Endodermal cell (in vitro differentiated cells): ENCODE results near the gene GARS1. TPM values are rescaled to one million over a fixed set of nuclear protein-coding genes. Genes with fewer than 3 reads are reported as not detected.

Experiments used
- DNase-seq: peaks from one replicate; pipeline ENCODE4 v3.0.0-alpha.2; 2017
- H3K27ac ChIP-seq: 2 replicates; pipeline ENCODE4 v1.5.1; 2013; ENCODE audit warnings: mild to moderate bottlenecking, low read depth, low read length, moderate library complexity
- H3K27me3 ChIP-seq: 2 replicates; pipeline ENCODE4 v1.6.1; 2013; ENCODE audit warnings: mild to moderate bottlenecking, low read length, moderate library complexity; ENCODE audit not compliant: insufficient read depth, control insufficient read depth, poor library complexity, severe bottlenecking
- H3K36me3 ChIP-seq: 2 replicates; pipeline ENCODE4 v1.7.0; 2013; ENCODE audit warnings: mild to moderate bottlenecking, low read length, moderate library complexity; ENCODE audit not compliant: control insufficient read depth, insufficient read depth
- H3K4me1 ChIP-seq: one replicate; pipeline ENCODE4 v1.7.0; 2013; ENCODE audit warnings: low read length; ENCODE audit not compliant: control insufficient read depth, insufficient read depth
- H3K4me3 ChIP-seq: 2 replicates; pipeline ENCODE4 v1.5.1; 2013; ENCODE audit warnings: mild to moderate bottlenecking, low read length, moderate library complexity
- H3K9ac ChIP-seq: 2 replicates; pipeline ENCODE4 v1.6.1; 2013; ENCODE audit warnings: mild to moderate bottlenecking, low read length, moderate library complexity; ENCODE audit not compliant: poor library complexity, severe bottlenecking; ENCODE audit errors: extremely low read depth
- H3K9me3 ChIP-seq: 2 replicates; pipeline ENCODE4 v1.6.1; 2013; ENCODE audit warnings: mild to moderate bottlenecking, low read length, moderate library complexity; ENCODE audit not compliant: control insufficient read depth
- H3K27ac Mint-ChIP-seq: 2 replicates; pipeline ENCODE4 v1.8.0; 2020; ENCODE audit warnings: mixed read lengths
- H3K27me3 Mint-ChIP-seq: 2 replicates; pipeline ENCODE4 v1.8.0; 2021; ENCODE audit warnings: mild to moderate bottlenecking, mixed read lengths; ENCODE audit not compliant: insufficient read depth
- H3K36me3 Mint-ChIP-seq: 2 replicates; pipeline ENCODE4 v1.8.0; 2020; ENCODE audit warnings: low read depth, mixed read lengths
- H3K4me1 Mint-ChIP-seq: 2 replicates; pipeline ENCODE4 v1.8.0; 2020; ENCODE audit warnings: mixed read lengths
- H3K4me3 Mint-ChIP-seq: 2 replicates; pipeline ENCODE4 v1.8.0; 2020; ENCODE audit warnings: mild to moderate bottlenecking, moderate library complexity, mixed read lengths
- H3K9me3 Mint-ChIP-seq: 2 replicates; pipeline ENCODE4 v1.8.0; 2020; ENCODE audit warnings: mild to moderate bottlenecking, mixed read lengths
- CTCF ChIP-seq: fragments of 200-600 bp; sonication (generic); conservative IDR thresholded peaks from 2 replicates; pipeline ENCODE4 v1.5.0; 2021; ENCODE audit warnings: antibody characterized with exemption, mild to moderate bottlenecking
- WGBS, 2 experiments: methylation state at CpG; one replicate each; pipeline versions ENCODE4 v1.1.5 to v1.1.7; 2013; ENCODE audit warnings: missing lambda C conversion rate in 2 of 2, mixed read lengths in 1 of 2; ENCODE audit not compliant: insufficient coverage in 1 of 2, insufficient read length in 1 of 2; 5-methylcytosine and 5-hydroxymethylcytosine counted together
- total RNA-seq, 2 donors: library from RNA; stranded (reverse); fragmentation: NEBNext Ultra II Directional in 1 of 2; extraction: Animal tissue kit (Norgen Biotek cat#: 25700) in 1 of 2; gene quantifications; 2 replicates in 1 of 2; 3 replicates in 1 of 2; pipeline ENCODE4 v1.2.1, GENCODE V29; 2021

Gene GARS1
- total RNA-seq, 2 donors from 2014 or later, result 113 to 121 TPM

GRCh38 chr7:30642789-30643188, 48.1 kb downstream of the GARS1 start:
- H3K36me3 ChIP-seq, result peaks cover 13% of the 10 kb centered on the region
- H3K4me3 Mint-ChIP-seq, result peak overlapping the region; percentile 72
- TF ChIP-seq CTCF, result no peak
- no peak overlapping the region for H3K9ac ChIP-seq
- DNase-seq, result peak; percentile 35
- H3K4me1 Mint-ChIP-seq, result peaks cover 10% of the 10 kb centered on the region
- peaks cover 5% of the 10 kb centered on the region for H3K4me1 ChIP-seq
- peaks cover 28% of the 10 kb centered on the region for H3K36me3 Mint-ChIP-seq
- no peaks in the 10 kb centered on the region for H3K9me3 ChIP-seq
- WGBS, 2 experiments, result 72 to 89% methylated on average over 2 to 4 of the region's 4 CpGs
- H3K27ac Mint-ChIP-seq, result peak overlapping the region; percentile 92
- no peak overlapping the region for H3K27ac ChIP-seq
- H3K4me3 ChIP-seq, result peak overlapping the region; percentile 77
- H3K9me3 Mint-ChIP-seq, result no peaks in the 10 kb centered on the region
- H3K27me3 Mint-ChIP-seq, result no peaks in the 10 kb centered on the region
- H3K27me3 ChIP-seq, result no peaks in the 10 kb centered on the region

GRCh38 chr7:30644286-30644955, 49.7 kb downstream of the GARS1 start:
- peaks cover 10% of the 10 kb centered on the region for H3K4me1 Mint-ChIP-seq
- Histone ChIP-seq H3K27me3 (no peaks in the 10 kb centered on the region), H3K36me3 (peaks cover 13% of the 10 kb centered on the region), H3K9me3 (no peaks in the 10 kb centered on the region), H3K4me3 (no peak overlapping the region), H3K9ac (no peak overlapping the region), H3K4me1 (peaks cover 5% of the 10 kb centered on the region), H3K27ac (no peak overlapping the region)
- peaks cover 26% of the 10 kb centered on the region for H3K36me3 Mint-ChIP-seq
- H3K27ac Mint-ChIP-seq, result no peak overlapping the region
- no peak for DNase-seq
- TF ChIP-seq CTCF, result no peak
- H3K4me3 Mint-ChIP-seq, result no peak overlapping the region
- WGBS, 2 experiments, result 92 to 93% methylated on average over 4 of the region's 4 CpGs
- no peaks in the 10 kb centered on the region for H3K27me3 Mint-ChIP-seq
- H3K9me3 Mint-ChIP-seq, result no peaks in the 10 kb centered on the region

- Histone ChIP-seq H3K4me1 (peaks cover 5% of the 10 kb centered on the region), H3K27ac (no peak overlapping the region), H3K36me3 (peaks cover 13% of the 10 kb centered on the region), H3K9ac (no peak overlapping the region), H3K9me3 (no peaks in the 10 kb centered on the region), H3K4me3 (no peak overlapping the region), H3K27me3 (no peaks in the 10 kb centered on the region)
- Mint-ChIP-seq H3K9me3 (no peaks in the 10 kb centered on the region), H3K27ac (no peak overlapping the region), H3K27me3 (no peaks in the 10 kb centered on the region), H3K4me3 (no peak overlapping the region), H3K4me1 (peaks cover 15% of the 10 kb centered on the region), H3K36me3 (peaks cover 24% of the 10 kb centered on the region)
- WGBS, 2 experiments, result 99% methylated on average over 3 of the region's 3 CpGs; no CpG with 5 or more reads in 1 of the 2 experiments
- DNase-seq, result no peak
- TF ChIP-seq CTCF, result no peak
These were observed 51.0 kb downstream of the GARS1 start for GRCh38 chr7:30645661-30646060.
